ENCODE results near the gene CCDC198. TPM values are rescaled to one million over a fixed set of nuclear protein-coding genes. Genes with fewer than 3 reads are reported as not detected.

CCDC198 gene
- total and polyA plus RNA-seq, 9 of the 15 experiments (the other 6 are each of a cell fraction or from before 2014, with no cell fraction given) = not detected

- TF ChIP-seq, protein P1, sequence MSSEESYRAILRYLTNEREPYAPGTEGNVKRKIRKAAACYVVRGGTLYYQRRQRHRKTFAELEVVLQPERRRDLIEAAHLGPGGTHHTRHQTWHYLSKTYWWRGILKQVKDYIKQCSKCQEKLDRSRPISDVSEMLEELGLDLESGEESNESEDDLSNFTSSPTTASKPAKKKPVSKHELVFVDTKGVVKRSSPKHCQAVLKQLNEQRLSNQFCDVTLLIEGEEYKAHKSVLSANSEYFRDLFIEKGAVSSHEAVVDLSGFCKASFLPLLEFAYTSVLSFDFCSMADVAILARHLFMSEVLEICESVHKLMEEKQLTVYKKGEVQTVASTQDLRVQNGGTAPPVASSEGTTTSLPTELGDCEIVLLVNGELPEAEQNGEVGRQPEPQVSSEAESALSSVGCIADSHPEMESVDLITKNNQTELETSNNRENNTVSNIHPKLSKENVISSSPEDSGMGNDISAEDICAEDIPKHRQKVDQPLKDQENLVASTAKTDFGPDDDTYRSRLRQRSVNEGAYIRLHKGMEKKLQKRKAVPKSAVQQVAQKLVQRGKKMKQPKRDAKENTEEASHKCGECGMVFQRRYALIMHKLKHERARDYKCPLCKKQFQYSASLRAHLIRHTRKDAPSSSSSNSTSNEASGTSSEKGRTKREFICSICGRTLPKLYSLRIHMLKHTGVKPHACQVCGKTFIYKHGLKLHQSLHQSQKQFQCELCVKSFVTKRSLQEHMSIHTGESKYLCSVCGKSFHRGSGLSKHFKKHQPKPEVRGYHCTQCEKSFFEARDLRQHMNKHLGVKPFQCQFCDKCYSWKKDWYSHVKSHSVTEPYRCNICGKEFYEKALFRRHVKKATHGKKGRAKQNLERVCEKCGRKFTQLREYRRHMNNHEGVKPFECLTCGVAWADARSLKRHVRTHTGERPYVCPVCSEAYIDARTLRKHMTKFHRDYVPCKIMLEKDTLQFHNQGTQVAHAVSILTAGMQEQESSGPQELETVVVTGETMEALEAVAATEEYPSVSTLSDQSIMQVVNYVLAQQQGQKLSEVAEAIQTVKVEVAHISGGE (CRISPR knock-in tag; IDR thresholded peaks at IDR 0.05) = no peak
Measured at GRCh38 chr14:57420033-57420432, 73.6 kb downstream of the CCDC198 start (continued).

Other genes with a start within 250 kb of the CCDC198 start
- 20.1 and 24.1 TPM in 2 replicates for gene EXOC5, start 225.0 kb downstream of the CCDC198 start, total RNA-seq (2014; rRNA removed)
- 50.3 and 59.2 TPM in 2 replicates for gene EXOC5, start 225.0 kb downstream of the CCDC198 start, total RNA-seq (2014; rRNA removed; fragmentation: Illumina TruSeq; extraction: Trizol)
- gene EXOC5, start 225.0 kb downstream of the CCDC198 start, total RNA-seq (2015; rRNA removed; fragmentation: Illumina TruSeq; extraction: Trizol) = 30.4 and 35.2 TPM in 2 replicates
- gene EXOC5, start 225.0 kb downstream of the CCDC198 start, total RNA-seq (2021) = 42.2 and 45.5 TPM in 2 replicates
- 31.7 and 44.2 TPM in 2 replicates for gene EXOC5, start 225.0 kb downstream of the CCDC198 start, polyA plus RNA-seq (2011; rRNA removed)
- 27.3 and 32.0 TPM in 2 replicates for gene EXOC5, start 225.0 kb downstream of the CCDC198 start, polyA plus RNA-seq (2014; fragmentation: Illumina TruSeq; extraction: Trizol)
- 1 to 10 TPM; 5.7 to 7.7 TPM for gene EXOC5, start 225.0 kb downstream of the CCDC198 start, polyA plus RNA-seq (2014; fragmentation: Nextera tagmentation; extraction: Ambion mirVana)
- gene EXOC5, start 225.0 kb downstream of the CCDC198 start, polyA plus RNA-seq (2014; rRNA removed) = 19.9 TPM in 2 replicates
- 12.7 and 16.1 TPM in 2 replicates for gene AP5M1, start 224.9 kb downstream of the CCDC198 start, total RNA-seq (2014; rRNA removed)
- gene AP5M1, start 224.9 kb downstream of the CCDC198 start, total RNA-seq (2014; rRNA removed; fragmentation: Illumina TruSeq; extraction: Trizol) = 32.6 and 37.5 TPM in 2 replicates
- gene AP5M1, start 224.9 kb downstream of the CCDC198 start, total RNA-seq (2015; rRNA removed; fragmentation: Illumina TruSeq; extraction: Trizol) = 27.6 and 28.2 TPM in 2 replicates
- gene AP5M1, start 224.9 kb downstream of the CCDC198 start, total RNA-seq (2021) = 30.9 and 34.4 TPM in 2 replicates
- gene AP5M1, start 224.9 kb downstream of the CCDC198 start, polyA plus RNA-seq (2011; rRNA removed) = 27.0 and 35.6 TPM in 2 replicates
- gene AP5M1, start 224.9 kb downstream of the CCDC198 start, polyA plus RNA-seq (2014; fragmentation: Illumina TruSeq; extraction: Trizol) = 25.8 and 29.7 TPM in 2 replicates
- gene AP5M1, start 224.9 kb downstream of the CCDC198 start, polyA plus RNA-seq (2014; fragmentation: Nextera tagmentation; extraction: Ambion mirVana) = 10 to 100 TPM; 44.2 to 51.7 TPM
- gene AP5M1, start 224.9 kb downstream of the CCDC198 start, polyA plus RNA-seq (2014; rRNA removed) = 20.9 and 22.0 TPM in 2 replicates
- 4.2 and 4.4 TPM in 2 replicates for gene NAA30, start 103.3 kb downstream of the CCDC198 start, total RNA-seq (2014; rRNA removed)
- 7.7 and 9.4 TPM in 2 replicates for gene NAA30, start 103.3 kb downstream of the CCDC198 start, total RNA-seq (2014; rRNA removed; fragmentation: Illumina TruSeq; extraction: Trizol)
- 7.1 and 8.0 TPM in 2 replicates for gene NAA30, start 103.3 kb downstream of the CCDC198 start, total RNA-seq (2015; rRNA removed; fragmentation: Illumina TruSeq; extraction: Trizol)
- gene NAA30, start 103.3 kb downstream of the CCDC198 start, total RNA-seq (2021) = 7.9 and 8.3 TPM in 2 replicates
- 7.7 and 9.3 TPM in 2 replicates for gene NAA30, start 103.3 kb downstream of the CCDC198 start, polyA plus RNA-seq (2011; rRNA removed)
- gene NAA30, start 103.3 kb downstream of the CCDC198 start, polyA plus RNA-seq (2014; fragmentation: Illumina TruSeq; extraction: Trizol) = 4.9 and 6.9 TPM in 2 replicates
- gene NAA30, start 103.3 kb downstream of the CCDC198 start, polyA plus RNA-seq (2014; fragmentation: Nextera tagmentation; extraction: Ambion mirVana) = 1 to 10 TPM; 2.2 to 4.0 TPM
- gene NAA30, start 103.3 kb downstream of the CCDC198 start, polyA plus RNA-seq (2014; rRNA removed) = 2.2 and 2.7 TPM in 2 replicates

Measured in K562 (cell line).